ENCODE results near the gene XPR1. TPM values are rescaled to one million over a fixed set of nuclear protein-coding genes. Genes with fewer than 3 reads are reported as not detected.

The XPR1 gene
- total RNA-seq, 1 donor from 2014 or later: 71.8 TPM

GRCh38 chr1:180728472-180729106 is 96.8 kb downstream of the XPR1 start:
- Mint-ChIP-seq H3K27ac (ENCODE audit: unreplicated experiment) (no peak overlapping the region), H3K4me1 (ENCODE audit: unreplicated experiment) (no peaks in the 10 kb centered on the region), H3K4me3 (ENCODE audit: unreplicated experiment) (no peak overlapping the region), H3K36me3 (ENCODE audit: low read depth, unreplicated experiment) (peaks cover 22% of the 10 kb centered on the region), H3K9me3 (ENCODE audit: unreplicated experiment) (peaks cover 13% of the 10 kb centered on the region), H3K27me3 (ENCODE audit: unreplicated experiment) (peaks cover 4% of the 10 kb centered on the region)
- no peak for DNase-seq (ENCODE audit: low spot score)
- no peak for TF ChIP-seq CTCF (IDR thresholded peaks at IDR 0.05; ENCODE audit: unreplicated experiment)

- Mint-ChIP-seq H3K9me3 (ENCODE audit: unreplicated experiment) (peaks cover 25% of the 10 kb centered on the region), H3K4me3 (ENCODE audit: unreplicated experiment) (no peak overlapping the region), H3K36me3 (ENCODE audit: low read depth, unreplicated experiment) (peaks cover 37% of the 10 kb centered on the region), H3K27ac (ENCODE audit: unreplicated experiment) (no peak overlapping the region), H3K27me3 (ENCODE audit: unreplicated experiment) (peaks cover 8% of the 10 kb centered on the region), H3K4me1 (ENCODE audit: unreplicated experiment) (no peaks in the 10 kb centered on the region)
- no peak for TF ChIP-seq CTCF (IDR thresholded peaks at IDR 0.05; ENCODE audit: unreplicated experiment)
- no peak for DNase-seq (ENCODE audit: low spot score)
Measured at GRCh38 chr1:180731131-180731530, 99.3 kb downstream of the XPR1 start.

DNA sequence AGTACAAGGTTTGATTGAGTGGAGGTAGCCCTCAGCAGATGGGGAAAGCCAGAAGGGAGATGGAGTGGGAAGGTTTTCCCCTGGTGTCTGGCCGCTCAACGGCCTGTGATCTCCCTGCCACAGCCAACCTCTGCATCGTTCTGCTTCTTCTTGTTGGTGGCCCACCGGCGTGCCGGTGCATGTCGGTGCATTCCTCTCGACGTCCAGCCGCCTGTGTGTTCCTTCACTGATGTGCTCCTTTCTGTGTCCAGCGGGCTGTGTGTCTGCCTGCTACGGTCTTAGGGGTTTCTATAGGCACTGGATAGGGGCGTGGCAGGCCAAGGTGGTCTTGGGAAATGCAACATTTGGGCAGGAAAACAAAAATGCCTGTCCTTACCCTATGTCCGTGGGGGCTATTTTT is 101.0 kb downstream of the XPR1 start:
- Mint-ChIP-seq H3K4me3 (ENCODE audit: unreplicated experiment) (no peak overlapping the region), H3K36me3 (ENCODE audit: low read depth, unreplicated experiment) (peaks cover 38% of the 10 kb centered on the region), H3K9me3 (ENCODE audit: unreplicated experiment) (peaks cover 25% of the 10 kb centered on the region), H3K27me3 (ENCODE audit: unreplicated experiment) (peaks cover 5% of the 10 kb centered on the region), H3K4me1 (ENCODE audit: unreplicated experiment) (no peaks in the 10 kb centered on the region), H3K27ac (ENCODE audit: unreplicated experiment) (no peak overlapping the region)
- no peak for DNase-seq (ENCODE audit: low spot score)
- TF ChIP-seq CTCF (IDR thresholded peaks at IDR 0.05; ENCODE audit: unreplicated experiment): no peak

DNA sequence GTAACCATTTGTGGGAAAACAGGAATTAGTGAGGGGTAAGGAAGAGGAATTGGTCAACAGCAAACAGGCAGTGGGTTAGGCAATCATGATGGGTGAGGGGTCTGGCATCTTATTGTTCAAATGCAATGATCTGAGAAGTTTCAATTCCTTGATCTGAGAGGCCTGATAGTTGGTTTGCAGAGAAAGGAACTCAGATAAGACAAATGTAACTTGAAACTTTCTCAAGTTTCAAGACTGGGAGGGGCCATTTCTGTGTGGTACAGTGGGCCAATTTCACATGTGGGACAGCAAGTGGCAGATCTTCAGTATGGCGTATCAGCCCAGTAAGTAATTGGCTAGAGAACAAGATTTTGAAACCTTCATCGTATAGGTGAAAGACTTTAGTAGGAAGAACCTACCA is 102.5 kb downstream of the XPR1 start:
- DNase-seq (ENCODE audit: low spot score): no peak
- peaks cover 38% of the 10 kb centered on the region for H3K36me3 Mint-ChIP-seq (ENCODE audit: low read depth, unreplicated experiment)
- H3K4me3 Mint-ChIP-seq (ENCODE audit: unreplicated experiment): peak overlapping the region; percentile 58
- peaks cover 25% of the 10 kb centered on the region for H3K9me3 Mint-ChIP-seq (ENCODE audit: unreplicated experiment)
- no peaks in the 10 kb centered on the region for H3K4me1 Mint-ChIP-seq (ENCODE audit: unreplicated experiment)
- H3K27me3 Mint-ChIP-seq (ENCODE audit: unreplicated experiment): peaks cover 4% of the 10 kb centered on the region
- no peak for TF ChIP-seq CTCF (IDR thresholded peaks at IDR 0.05; ENCODE audit: unreplicated experiment)
- H3K27ac Mint-ChIP-seq (ENCODE audit: unreplicated experiment): no peak overlapping the region

DNA sequence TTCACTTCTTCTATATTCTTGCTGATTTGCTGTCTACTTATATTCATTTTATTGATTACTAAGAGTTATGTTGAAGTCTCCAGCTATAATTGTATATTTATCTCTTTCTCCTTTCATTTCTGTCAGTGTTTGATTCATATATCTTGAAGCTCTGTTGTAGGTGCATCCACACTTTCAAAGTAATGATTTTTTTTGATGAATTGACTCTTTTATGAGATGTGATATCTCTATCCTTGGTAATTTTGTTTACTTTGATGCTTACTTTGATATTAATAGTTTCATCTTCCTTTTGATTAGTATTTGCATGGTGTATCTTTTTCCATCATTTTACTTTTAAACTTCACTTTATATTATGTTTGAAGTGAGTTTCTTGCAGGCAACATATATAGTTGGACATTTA is 110.8 kb downstream of the XPR1 start:
- no peak overlapping the region for H3K27ac Mint-ChIP-seq (ENCODE audit: unreplicated experiment)
- no peak for DNase-seq (ENCODE audit: low spot score)
- peaks cover 6% of the 10 kb centered on the region for H3K4me1 Mint-ChIP-seq (ENCODE audit: unreplicated experiment)
- no peak for TF ChIP-seq CTCF (IDR thresholded peaks at IDR 0.05; ENCODE audit: unreplicated experiment)
- H3K36me3 Mint-ChIP-seq (ENCODE audit: low read depth, unreplicated experiment): no peaks in the 10 kb centered on the region
- no peaks in the 10 kb centered on the region for H3K9me3 Mint-ChIP-seq (ENCODE audit: unreplicated experiment)
- no peaks in the 10 kb centered on the region for H3K27me3 Mint-ChIP-seq (ENCODE audit: unreplicated experiment)
- H3K4me3 Mint-ChIP-seq (ENCODE audit: unreplicated experiment): no peak overlapping the region

All from endothelial cell (in vitro differentiated cells).